Eye (tissue), 1 donor: ENCODE measurements around the gene HOXA9.

Experiments
- DNase-seq: peaks from one replicate; pipeline ENCODE4 v3.0.0-alpha.2; 2015

Gene HOXA9

GRCh38 chr7:27163288-27164044 is 1.9 kb downstream of the HOXA9 start:
- no peak for DNase-seq

- no peak for DNase-seq
Measured at GRCh38 chr7:27162561-27163287, 2.6 kb downstream of the HOXA9 start.

- DNase-seq = no peak
Measured at GRCh38 chr7:27161721-27162560, 3.4 kb downstream of the HOXA9 start.

- DNase-seq = no peak
Measured at GRCh38 chr7:27161214-27161720, 4.1 kb downstream of the HOXA9 start.

GRCh38 chr7:27160546-27161213 is 4.7 kb downstream of the HOXA9 start:
- peak; percentile 95 for DNase-seq

GRCh38 chr7:27160145-27160545 is 5.2 kb downstream of the HOXA9 start:
- DNase-seq = peak; percentile 60

- no peak for DNase-seq
Measured at GRCh38 chr7:27159266-27160144, 5.8 kb downstream of the HOXA9 start.

- DNase-seq = peak; percentile 81
Measured at GRCh38 chr7:27158436-27159265, 6.7 kb downstream of the HOXA9 start.

GRCh38 chr7:27157702-27158431 is 7.5 kb downstream of the HOXA9 start:
- DNase-seq = no peak

- DNase-seq = no peak
Measured at GRCh38 chr7:27156916-27157701, 8.2 kb downstream of the HOXA9 start.

GRCh38 chr7:27156508-27156898 is 8.8 kb downstream of the HOXA9 start, which contains the start of gene HOXA7:
Gene HOXA7 (minus strand): TSS chr7:27156675. CDS start chr7:27156545, 130 bp downstream.
- DNase-seq = no peak

GRCh38 chr7:27155816-27156507 is 9.4 kb downstream of the HOXA9 start:
- DNase-seq = no peak

GRCh38 chr7:27154901-27155815 is 10.2 kb downstream of the HOXA9 start:
- no peak for DNase-seq

- DNase-seq = no peak
Measured at GRCh38 chr7:27154369-27154768, 11.0 kb downstream of the HOXA9 start.

- DNase-seq = no peak
Measured at GRCh38 chr7:27153526-27153925, 11.8 kb downstream of the HOXA9 start.

GRCh38 chr7:27152816-27153442 is 12.4 kb downstream of the HOXA9 start:
- no peak for DNase-seq
